H1 (cell line): ENCODE measurements around the gene TEKT3. TPM values are rescaled to one million over a fixed set of nuclear protein-coding genes. Genes with fewer than 3 reads are reported as not detected.

ENCODE experiments used
- CTCF ChIA-PET: fragments of 300-600 bp; sonication (Branson Sonifier 250); formaldehyde crosslinking; loops from one replicate; lab custom pipeline; 2021; ENCODE audit not compliant: partially characterized antibody; lab: Charles Lee
- POLR2A ChIA-PET: fragments of 300-600 bp; sonication (Branson Sonifier 250); formaldehyde crosslinking; loops from one replicate; lab custom pipeline; 2021; ENCODE audit warnings: inconsistent platforms; ENCODE audit not compliant: partially characterized antibody; lab: Charles Lee
- DNase-seq, 2 experiments: peaks; one replicate each; pipeline versions ENCODE4 v3.0.0 to v3.0.0-alpha.2; 2010 to 2022; ENCODE audit warnings: low spot score in 2 of 2, low read depth in 1 of 2, mixed read lengths in 1 of 2
- FAIRE-seq: peaks from 2 replicates; lab custom pipeline; 2011; peaks lifted over from hg19 to GRCh38; lab: Jason Lieb, UNC
- H2AFZ ChIP-seq: 2 replicates; pipeline ENCODE4 v1.8.1; 2012; ENCODE audit warnings: low read length, inconsistent platforms
- H2AK5ac ChIP-seq: 2 replicates; pipeline ENCODE4 v1.6.1; 2013; ENCODE audit warnings: low read depth, low read length
- H2BK120ac ChIP-seq: replicated peaks from 2 replicates; pipeline ENCODE3; 2013; ENCODE audit warnings: low read depth, low read length, inconsistent platforms
- H2BK12ac ChIP-seq: 2 replicates; pipeline ENCODE4 v1.6.1; 2013; ENCODE audit warnings: low read depth, low read length
- H2BK15ac ChIP-seq: 2 replicates; pipeline ENCODE4 v1.6.1; 2013; ENCODE audit warnings: low read length
- H2BK20ac ChIP-seq: 2 replicates; pipeline ENCODE4 v1.6.1; 2013; ENCODE audit warnings: low read length
- H2BK5ac ChIP-seq: 2 replicates; pipeline ENCODE4 v1.6.1; 2013; ENCODE audit warnings: low read depth, low read length
- H3K14ac ChIP-seq: 2 replicates; pipeline ENCODE4 v1.6.1; 2013; ENCODE audit warnings: inconsistent platforms; ENCODE audit not compliant: insufficient read length
- H3K18ac ChIP-seq: 2 replicates; pipeline ENCODE4 v1.6.1; 2013; ENCODE audit warnings: low read length; ENCODE audit errors: extremely low read depth
- H3K23ac ChIP-seq: 2 replicates; pipeline ENCODE4 v1.6.1; 2013; ENCODE audit warnings: inconsistent platforms; ENCODE audit not compliant: insufficient read length
- H3K23me2 ChIP-seq: 2 replicates; pipeline ENCODE4 v1.6.1; 2013; ENCODE audit warnings: low read depth, low read length
- H3K27ac ChIP-seq: 2 replicates; pipeline ENCODE4 v1.6.1; 2011; ENCODE audit warnings: low read depth, low read length, inconsistent platforms
- H3K27me3 ChIP-seq, 4 experiments: replicated peaks in 1 of 4; 1 replicate in 1 of 4; 2 replicates in 3 of 4; pipeline versions ENCODE4 v1.6.1 to v1.8.1; 2011 to 2013; ENCODE audit warnings: low read length in 3 of 4, mild to moderate bottlenecking in 3 of 4, inconsistent platforms in 2 of 4, mixed read lengths in 2 of 4, moderate library complexity in 1 of 4; ENCODE audit not compliant: control insufficient read depth in 3 of 4, insufficient read depth in 3 of 4; ENCODE audit errors: extremely low read depth in 1 of 4
- H3K36me3 ChIP-seq, 4 experiments: 2 replicates each; pipeline versions ENCODE4 v1.6.1 to v1.8.1; 2011 to 2013; ENCODE audit warnings: mild to moderate bottlenecking in 4 of 4, low read length in 3 of 4, moderate library complexity in 2 of 4, control low read depth in 1 of 4, inconsistent platforms in 1 of 4; ENCODE audit not compliant: insufficient read depth in 4 of 4, control insufficient read depth in 2 of 4
- H3K4ac ChIP-seq: replicated peaks from 2 replicates; pipeline ENCODE3; 2013; ENCODE audit warnings: low read length, low read depth, mixed read lengths, inconsistent platforms; ENCODE audit not compliant: insufficient read length
- H3K4me1 ChIP-seq, 4 experiments: replicated peaks in 1 of 4; 1 replicate in 1 of 4; 2 replicates in 3 of 4; pipeline versions ENCODE4 v1.6.1 to v1.8.1; 2011 to 2013; ENCODE audit warnings: low read length in 3 of 4, inconsistent platforms in 2 of 4, mixed read lengths in 1 of 4; ENCODE audit not compliant: insufficient read depth in 4 of 4, control insufficient read depth in 3 of 4
- H3K4me2 ChIP-seq, 2 experiments: 2 replicates each; pipeline versions ENCODE4 v1.6.1 to v1.8.1; 2011 to 2013; ENCODE audit warnings: low read depth in 2 of 2, low read length in 2 of 2, control low read depth in 1 of 2, inconsistent platforms in 1 of 2, mild to moderate bottlenecking in 1 of 2; ENCODE audit not compliant: insufficient read depth in 1 of 2
- H3K4me3 ChIP-seq, 4 experiments: fragments of 200-600, 300-600 bp in 1 of 4; sonication (generic), shearing (Covaris generic), sonication (Bioruptor Twin) in 1 of 4; 2 replicates each; pipeline versions ENCODE4 v1.5.1 to v1.8.1; 2011 to 2016; ENCODE audit warnings: low read length in 4 of 4, low read depth in 3 of 4, control low read depth in 2 of 4, inconsistent platforms in 2 of 4, mild to moderate bottlenecking in 2 of 4, mixed read lengths in 1 of 4, moderate library complexity in 1 of 4; ENCODE audit not compliant: insufficient read depth in 2 of 4; ENCODE audit errors: extremely low read depth in 1 of 4
- H3K56ac ChIP-seq: replicated peaks from 2 replicates; pipeline ENCODE3; 2013; ENCODE audit warnings: low read depth, mild to moderate bottlenecking, mixed read lengths, low read length, inconsistent platforms; ENCODE audit not compliant: insufficient read length
- H3K79me1 ChIP-seq: 2 replicates; pipeline ENCODE4 v1.6.1; 2013; ENCODE audit warnings: low read depth, low read length, control low read depth
- H3K79me2 ChIP-seq, 2 experiments: 2 replicates each; pipeline versions ENCODE4 v1.6.1 to v1.8.1; 2012 to 2013; ENCODE audit warnings: low read length in 2 of 2, mild to moderate bottlenecking in 2 of 2, inconsistent platforms in 1 of 2; ENCODE audit not compliant: insufficient read depth in 2 of 2, control insufficient read depth in 1 of 2
- H3K9ac ChIP-seq, 4 experiments: replicated peaks in 1 of 4; 1 replicate in 1 of 4; 2 replicates in 3 of 4; pipeline versions ENCODE4 v1.6.1 to v1.8.1; 2011 to 2013; ENCODE audit warnings: low read depth in 3 of 4, low read length in 3 of 4, control low read depth in 2 of 4, mild to moderate bottlenecking in 2 of 4, moderate library complexity in 2 of 4, inconsistent platforms in 1 of 4; ENCODE audit errors: extremely low read depth in 1 of 4
- H3K9me3 ChIP-seq, 2 experiments: 2 replicates each; pipeline versions ENCODE4 v1.6.1 to v1.8.1; 2012 to 2013; ENCODE audit warnings: mild to moderate bottlenecking in 2 of 2, moderate library complexity in 2 of 2, control low read depth in 1 of 2, inconsistent platforms in 1 of 2, low read depth in 1 of 2, low read length in 1 of 2, mixed read lengths in 1 of 2; ENCODE audit not compliant: insufficient read depth in 2 of 2
- H4K20me1 ChIP-seq, 2 experiments: replicated peaks in 1 of 2; 2 replicates each; pipeline versions ENCODE3 to v1.8.1; 2011 to 2013; ENCODE audit warnings: inconsistent platforms in 2 of 2, low read length in 2 of 2, mild to moderate bottlenecking in 1 of 2; ENCODE audit not compliant: insufficient read depth in 2 of 2, control insufficient read depth in 1 of 2
- H4K5ac ChIP-seq: 2 replicates; pipeline ENCODE4 v1.6.1; 2013; ENCODE audit warnings: low read length, low read depth, mixed read lengths, inconsistent platforms; ENCODE audit not compliant: insufficient read length
- H4K8ac ChIP-seq: 2 replicates; pipeline ENCODE4 v1.8.0; 2013; ENCODE audit warnings: mild to moderate bottlenecking, moderate library complexity, low read length, inconsistent platforms; ENCODE audit not compliant: insufficient read depth; ENCODE audit errors: extremely low read depth
- H4K91ac ChIP-seq: replicated peaks from 2 replicates; pipeline ENCODE3; 2013; ENCODE audit warnings: low read length, mixed read lengths, inconsistent platforms; ENCODE audit not compliant: insufficient read length
- BACH1 ChIP-seq: IDR thresholded peaks from 2 replicates; pipeline ENCODE4 v1.6.1; 2012; ENCODE audit warnings: low read length, improper control_type of control experiment
- BRCA1 ChIP-seq: IDR thresholded peaks from 2 replicates; pipeline ENCODE4 v1.6.1; 2012; ENCODE audit warnings: low read depth, low read length, improper control_type of control experiment
- EP300 ChIP-seq, 2 experiments: IDR thresholded peaks; 1 replicate in 1 of 2; 2 replicates in 1 of 2; pipeline ENCODE4 v1.6.1; 2011 to 2012; ENCODE audit warnings: low read depth in 2 of 2, low read length in 2 of 2, mild to moderate bottlenecking in 2 of 2, borderline replicate concordance in 1 of 2, inconsistent platforms in 1 of 2, moderate library complexity in 1 of 2
- POU5F1 ChIP-seq: IDR thresholded peaks from 2 replicates; pipeline ENCODE4 v1.6.1; 2011; ENCODE audit warnings: low read depth, mild to moderate bottlenecking, low read length, moderate library complexity
- RBBP5 ChIP-seq: IDR thresholded peaks from 2 replicates; pipeline ENCODE4 v1.7.1; 2012; ENCODE audit warnings: low read depth, mild to moderate bottlenecking, inconsistent platforms, low read length, moderate library complexity, borderline replicate concordance
- RFX5 ChIP-seq: IDR thresholded peaks from 2 replicates; pipeline ENCODE4 v1.6.1; 2011; ENCODE audit warnings: low read depth, low read length, improper control_type of control experiment, borderline replicate concordance
- RXRA ChIP-seq: IDR thresholded peaks from 2 replicates; pipeline ENCODE4 v1.6.1; 2011; ENCODE audit warnings: low read depth, mild to moderate bottlenecking, low read length, moderate library complexity; ENCODE audit not compliant: insufficient read depth
- SIX5 ChIP-seq: IDR thresholded peaks from 2 replicates; pipeline ENCODE4 v1.6.1; 2011; ENCODE audit warnings: mild to moderate bottlenecking, low read depth, low read length
- TAF7 ChIP-seq: optimal IDR thresholded peaks from 2 replicates; pipeline ENCODE3; 2011; ENCODE audit warnings: low read depth, mild to moderate bottlenecking, inconsistent platforms, low read length, moderate library complexity, borderline replicate concordance
- ZNF274 ChIP-seq: IDR thresholded peaks from 2 replicates; pipeline ENCODE4 v1.7.0; 2012; ENCODE audit warnings: low read length, borderline replicate concordance; ENCODE audit errors: extremely low read depth
- WGBS, 2 experiments: shearing (Covaris generic) in 1 of 2; methylation state at CpG; one replicate each; pipeline versions ENCODE4 v1.1.6 to v1.1.7; 2013 to 2015; ENCODE audit warnings: low lambda C conversion rate in 2 of 2, mixed read lengths in 2 of 2, inconsistent platforms in 1 of 2, low coverage in 1 of 2, missing lambda C conversion rate in 1 of 2; ENCODE audit not compliant: insufficient replicate concordance in 2 of 2, insufficient coverage in 1 of 2, insufficient read length in 1 of 2; ENCODE audit errors: extremely low coverage in 1 of 2, missing lambda C conversion rate in 1 of 2; 5-methylcytosine and 5-hydroxymethylcytosine counted together
- polyA plus RNA-seq, 7 experiments: library from polyadenylated mRNA; depleted of rRNA in 3 of 7; stranded (reverse) in 5 of 7; unstranded in 2 of 7; fragments of >200 nt in 5 of 7; fragments of 200-250 nt in 2 of 7; gene quantifications; 1 replicate in 5 of 7; 2 replicates in 1 of 7; 4 replicates in 1 of 7; pipeline versions ENCODE4 v1.2.1 to v1.2.3, GENCODE V29; 2011 to 2013; ENCODE audit warnings: missing spikeins in 2 of 7, mixed read lengths in 2 of 7
- total RNA-seq: library from RNA; stranded (reverse); fragmentation: NEBNext Ultra II Directional; extraction: Animal tissue kit (Norgen Biotek cat#: 25700); gene quantifications from 2 replicates; pipeline ENCODE4 v1.2.1, GENCODE V29; 2021

Gene TEKT3
- total and polyA plus RNA-seq, 2 of the 8 experiments (the other 6 are each of a cell fraction or from before 2014, with no cell fraction given): 2.2 to 2.9 TPM

- H3K4me3 ChIP-seq: no peak overlapping the region
- H3K23me2 ChIP-seq: no peaks in the 10 kb centered on the region
- no peak overlapping the region for H3K23ac ChIP-seq
- no peak for TF ChIP-seq SIX5
- no peak for TF ChIP-seq BACH1
- no peak for TF ChIP-seq TAF7
- TF ChIP-seq RXRA: no peak
- no peak for TF ChIP-seq RFX5
- no peak for TF ChIP-seq BRCA1
- no peak for TF ChIP-seq POU5F1
- no peak for TF ChIP-seq ZNF274
- no peak for TF ChIP-seq RBBP5
- no peak for TF ChIP-seq EP300 (IDR thresholded peaks at IDR 0.05; ENCODE audit: borderline replicate concordance in 1 of 2, low read depth in 2 of 2, low read length in 2 of 2)
- H2AK5ac ChIP-seq: no peak overlapping the region
- no peak overlapping the region for H3K14ac ChIP-seq
- no peak overlapping the region for H3K4me2 ChIP-seq
- no peak overlapping the region for H4K8ac ChIP-seq
- POLR2A ChIA-PET: no interaction called here
- no peak overlapping the region for H2BK20ac ChIP-seq
- no peak overlapping the region for H4K5ac ChIP-seq
- H3K18ac ChIP-seq: no peak overlapping the region
- H3K27me3 ChIP-seq: no peaks in the 10 kb centered on the region
- CTCF ChIA-PET: interaction anchor here (0.6 kb wide), 1 partner anchor 133 kb away, joined by 3 read pairs; no protein-coding TSS in a partner anchor
- no peaks in the 10 kb centered on the region; the same call in 1 of the 2 replicates for H3K79me1 ChIP-seq
- H3K4ac ChIP-seq: no peak overlapping the region
- no peaks in the 10 kb centered on the region for H3K9me3 ChIP-seq
- H3K79me2 ChIP-seq: no peaks in the 10 kb centered on the region
- H2BK120ac ChIP-seq: no peak overlapping the region
- H2BK12ac ChIP-seq: no peak overlapping the region
- no peak overlapping the region for H2BK15ac ChIP-seq
- no peaks in the 10 kb centered on the region for H4K20me1 ChIP-seq
- H3K9ac ChIP-seq: no peak overlapping the region
- 89% methylated on average over 6 of the region's 6 CpGs; no CpG with 5 or more reads in 1 of the 2 experiments for WGBS, 2 experiments
- no peaks in the 10 kb centered on the region for H3K4me1 ChIP-seq
- no peak overlapping the region for H3K56ac ChIP-seq
- FAIRE-seq (no peak), DNase-seq (no peak)
- no peak overlapping the region for H2AFZ ChIP-seq
- no peak overlapping the region for H3K27ac ChIP-seq
- H2BK5ac ChIP-seq: no peak overlapping the region
- H4K91ac ChIP-seq: no peak overlapping the region
- no peaks in the 10 kb centered on the region for H3K36me3 ChIP-seq
These were observed 39.6 kb downstream of the TEKT3 start for GRCh38 chr17:15301845-15302244.
